ENCODE measurements around the gene ALOX15B. TPM values are rescaled to one million over a fixed set of nuclear protein-coding genes. Genes with fewer than 3 reads are reported as not detected.
A peak's percentile ranks its signal among the peaks of the same experiment; 100 is the strongest.

ALOX15B gene
- total and polyA plus RNA-seq, 2 experiments from 2014 or later: 5.7 to 26.1 TPM

DNA sequence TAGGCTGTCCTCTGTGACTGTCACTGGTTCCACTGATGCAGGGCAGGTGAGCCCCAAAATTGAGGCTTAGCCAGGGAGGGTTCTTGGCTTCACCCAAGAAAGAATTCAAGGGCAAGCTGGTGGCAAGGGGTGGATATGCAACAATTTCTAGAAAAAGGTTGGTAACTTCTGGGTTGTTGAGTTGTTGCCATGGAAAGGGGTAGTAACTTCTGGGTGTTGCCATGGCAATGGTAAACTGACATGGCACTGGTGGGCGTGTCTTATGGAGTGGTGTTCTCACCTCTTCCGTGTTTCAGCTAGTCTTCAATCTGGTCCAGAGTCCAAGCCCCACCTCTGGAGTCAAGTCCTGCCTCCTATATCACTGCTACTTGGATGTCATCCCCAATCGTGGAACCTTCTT is 45.9 kb upstream of the ALOX15B start:
- H3K27me3 ChIP-seq: no peaks in the 10 kb centered on the region
- no peaks in the 10 kb centered on the region for H3K79me2 ChIP-seq
- DNase-seq (ENCODE audit: low spot score): no peak
- peaks cover 4% of the 10 kb centered on the region for H3K4me1 ChIP-seq (ENCODE audit: insufficient read depth)
- no peak overlapping the region for H3K4me3 ChIP-seq
- no peaks in the 10 kb centered on the region for H4K20me1 ChIP-seq (ENCODE audit: insufficient read depth, poor library complexity, severe bottlenecking)
- WGBS (ENCODE audit: low lambda C conversion rate, missing lambda C conversion rate): 78% methylated on average over 3 of the region's 3 CpGs
- no peaks in the 10 kb centered on the region for H3K9me3 ChIP-seq (ENCODE audit: low read depth)
- no peaks in the 10 kb centered on the region for H3K9me2 ChIP-seq (replicated peaks; ENCODE audit: insufficient read depth)
- no peaks in the 10 kb centered on the region for H3K36me3 ChIP-seq (replicated peaks; ENCODE audit: insufficient read depth, low read depth)
- H2AFZ ChIP-seq: no peak overlapping the region
- no peak overlapping the region for H3K4me2 ChIP-seq
- no peak overlapping the region for H3K27ac ChIP-seq
- TF ChIP-seq EZH2 (IDR thresholded peaks at IDR 0.05; ENCODE audit: borderline replicate concordance): no peak
- TF ChIP-seq EZH2phosphoT487 (IDR thresholded peaks at IDR 0.05; ENCODE audit: low read depth, severe bottlenecking, unreplicated experiment): no peak
- TF ChIP-seq, protein P1, sequence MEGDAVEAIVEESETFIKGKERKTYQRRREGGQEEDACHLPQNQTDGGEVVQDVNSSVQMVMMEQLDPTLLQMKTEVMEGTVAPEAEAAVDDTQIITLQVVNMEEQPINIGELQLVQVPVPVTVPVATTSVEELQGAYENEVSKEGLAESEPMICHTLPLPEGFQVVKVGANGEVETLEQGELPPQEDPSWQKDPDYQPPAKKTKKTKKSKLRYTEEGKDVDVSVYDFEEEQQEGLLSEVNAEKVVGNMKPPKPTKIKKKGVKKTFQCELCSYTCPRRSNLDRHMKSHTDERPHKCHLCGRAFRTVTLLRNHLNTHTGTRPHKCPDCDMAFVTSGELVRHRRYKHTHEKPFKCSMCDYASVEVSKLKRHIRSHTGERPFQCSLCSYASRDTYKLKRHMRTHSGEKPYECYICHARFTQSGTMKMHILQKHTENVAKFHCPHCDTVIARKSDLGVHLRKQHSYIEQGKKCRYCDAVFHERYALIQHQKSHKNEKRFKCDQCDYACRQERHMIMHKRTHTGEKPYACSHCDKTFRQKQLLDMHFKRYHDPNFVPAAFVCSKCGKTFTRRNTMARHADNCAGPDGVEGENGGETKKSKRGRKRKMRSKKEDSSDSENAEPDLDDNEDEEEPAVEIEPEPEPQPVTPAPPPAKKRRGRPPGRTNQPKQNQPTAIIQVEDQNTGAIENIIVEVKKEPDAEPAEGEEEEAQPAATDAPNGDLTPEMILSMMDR (IDR thresholded peaks at IDR 0.05; ENCODE audit: poor library complexity): no peak

DNA sequence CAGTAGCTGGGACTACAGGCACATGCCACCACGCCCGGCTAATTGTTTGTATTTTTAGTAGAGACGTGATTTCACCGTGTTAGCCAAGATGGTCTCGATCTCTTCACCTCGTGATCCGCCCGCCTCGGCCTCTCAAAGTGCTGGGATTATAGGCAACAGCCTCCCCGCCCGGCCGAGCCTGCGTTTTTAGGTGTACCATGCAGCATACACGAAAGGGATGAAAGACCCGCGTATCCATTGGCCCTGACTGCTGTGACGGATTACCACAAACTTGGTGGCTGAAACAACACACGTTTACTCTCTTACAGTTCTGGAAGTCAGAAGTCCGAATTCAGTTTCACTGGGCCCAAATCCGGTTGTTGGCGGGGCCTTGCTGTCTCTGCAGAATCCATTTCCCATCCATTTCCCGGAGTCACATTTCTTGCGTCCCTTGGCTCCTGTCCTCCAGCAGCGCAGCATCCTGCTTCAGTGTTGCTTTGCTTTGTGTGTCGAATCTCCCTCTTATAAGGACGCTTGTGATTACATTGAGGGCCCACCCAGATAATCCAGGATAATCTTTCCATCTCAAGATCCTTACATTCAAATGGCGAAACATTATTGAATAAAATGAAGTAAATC is 44.8 kb upstream of the ALOX15B start:
- peaks cover 4% of the 10 kb centered on the region for H3K4me1 ChIP-seq (ENCODE audit: insufficient read depth)
- no peaks in the 10 kb centered on the region for H4K20me1 ChIP-seq (ENCODE audit: insufficient read depth, poor library complexity, severe bottlenecking)
- H3K9me2 ChIP-seq (replicated peaks; ENCODE audit: insufficient read depth): no peaks in the 10 kb centered on the region
- H2AFZ ChIP-seq: no peak overlapping the region
- no peaks in the 10 kb centered on the region for H3K36me3 ChIP-seq (replicated peaks; ENCODE audit: insufficient read depth, low read depth)
- H3K4me3 ChIP-seq: no peak overlapping the region
- H3K9me3 ChIP-seq (ENCODE audit: low read depth): no peaks in the 10 kb centered on the region
- no peak overlapping the region for H3K4me2 ChIP-seq
- WGBS (ENCODE audit: low lambda C conversion rate, missing lambda C conversion rate): 93% methylated on average over 27 of the region's 27 CpGs
- H3K27me3 ChIP-seq: peaks cover 4% of the 10 kb centered on the region
- DNase-seq (ENCODE audit: low spot score): no peak
- no peak overlapping the region for H3K27ac ChIP-seq
- H3K79me2 ChIP-seq: no peaks in the 10 kb centered on the region
- TF ChIP-seq EZH2 (IDR thresholded peaks at IDR 0.05; ENCODE audit: borderline replicate concordance): no peak

DNA sequence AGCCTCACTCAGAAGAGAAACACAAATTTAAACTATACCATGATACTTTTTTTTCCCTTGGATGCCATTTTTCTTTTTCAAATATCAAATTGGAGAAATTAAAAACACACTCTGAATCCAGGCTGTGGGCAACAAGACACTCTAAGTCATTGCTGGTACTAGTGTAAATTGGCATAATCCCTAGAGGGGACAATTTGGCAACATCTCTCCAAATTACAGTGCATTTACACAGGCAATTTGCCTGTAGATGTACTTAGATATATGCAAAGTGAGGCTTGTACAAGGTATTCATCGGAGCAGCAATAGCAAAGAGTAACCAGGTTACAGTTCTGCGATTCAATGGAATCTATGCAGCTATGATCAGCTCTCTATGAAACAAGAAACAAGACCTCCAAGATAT is 43.1 kb upstream of the ALOX15B start:
- Histone ChIP-seq H3K9me2 (replicated peaks; ENCODE audit: insufficient read depth) (no peaks in the 10 kb centered on the region), H3K36me3 (replicated peaks; ENCODE audit: insufficient read depth, low read depth) (no peaks in the 10 kb centered on the region), H3K79me2 (no peaks in the 10 kb centered on the region), H3K27ac (no peak overlapping the region), H3K4me2 (no peak overlapping the region), H3K4me3 (no peak overlapping the region), H3K4me1 (ENCODE audit: insufficient read depth) (no peaks in the 10 kb centered on the region), H2AFZ (no peak overlapping the region), H3K9me3 (ENCODE audit: low read depth) (no peaks in the 10 kb centered on the region), H3K27me3 (peaks cover 16% of the 10 kb centered on the region), H4K20me1 (ENCODE audit: insufficient read depth, poor library complexity, severe bottlenecking) (no peaks in the 10 kb centered on the region)
- 90% methylated on average over 2 of the region's 2 CpGs for WGBS (ENCODE audit: low lambda C conversion rate, missing lambda C conversion rate)
- DNase-seq (ENCODE audit: low spot score): no peak
- no peak for TF ChIP-seq EZH2phosphoT487 (IDR thresholded peaks at IDR 0.05; ENCODE audit: low read depth, severe bottlenecking, unreplicated experiment)
- TF ChIP-seq EZH2 (IDR thresholded peaks at IDR 0.05; ENCODE audit: borderline replicate concordance): no peak
- TF ChIP-seq, protein P1 (IDR thresholded peaks at IDR 0.05; ENCODE audit: poor library complexity): no peak

GRCh38 chr17:7997186-7997585 is 41.7 kb upstream of the ALOX15B start:
- Histone ChIP-seq H3K9me3 (ENCODE audit: low read depth) (no peaks in the 10 kb centered on the region), H3K79me2 (no peaks in the 10 kb centered on the region), H3K36me3 (replicated peaks; ENCODE audit: insufficient read depth, low read depth) (no peaks in the 10 kb centered on the region), H3K9me2 (replicated peaks; ENCODE audit: insufficient read depth) (no peaks in the 10 kb centered on the region), H3K27ac (no peak overlapping the region), H3K4me3 (no peak overlapping the region), H3K27me3 (peaks cover 27% of the 10 kb centered on the region), H4K20me1 (ENCODE audit: insufficient read depth, poor library complexity, severe bottlenecking) (no peaks in the 10 kb centered on the region), H2AFZ (no peak overlapping the region), H3K4me2 (no peak overlapping the region), H3K4me1 (ENCODE audit: insufficient read depth) (peaks cover under 1% of the 10 kb centered on the region)
- no peak for TF ChIP-seq EZH2phosphoT487 (IDR thresholded peaks at IDR 0.05; ENCODE audit: low read depth, severe bottlenecking, unreplicated experiment)
- TF ChIP-seq, protein P1 (IDR thresholded peaks at IDR 0.05; ENCODE audit: poor library complexity): peak; percentile 47
- DNase-seq (ENCODE audit: low spot score): peak; percentile 64
- WGBS (ENCODE audit: low lambda C conversion rate, missing lambda C conversion rate): 42% methylated on average over 5 of the region's 5 CpGs

Measured in hepatocyte (in vitro differentiated cells).